ENCODE data around the gene SPATA16. TPM values are rescaled to one million over a fixed set of nuclear protein-coding genes. Genes with fewer than 3 reads are reported as not detected.
"Not testable (repeated sequence)": the region's sequence is repeated elsewhere in the genome, so short reads cannot be mapped to it uniquely, and the experiment has no call there.

SPATA16 gene
- total RNA-seq, 2 experiments from 2014 or later: not detected

GRCh38 chr3:172879381-172879780 is 261.7 kb downstream of the SPATA16 start:
- POLR2A ChIA-PET; H3K9me3 Mint-ChIP-seq (ENCODE audit: insufficient read depth); ATAC-seq; CTCF ChIA-PET; H3K27me3 Mint-ChIP-seq (ENCODE audit: low read depth); H3K27ac Mint-ChIP-seq; H3K36me3 Mint-ChIP-seq (ENCODE audit: low read depth); H3K4me1 Mint-ChIP-seq (ENCODE audit: low read depth); DNase-seq; H3K4me3 Mint-ChIP-seq: not testable (repeated sequence)

- Mint-ChIP-seq H3K36me3 (ENCODE audit: low read depth) (no peaks in the 10 kb centered on the region), H3K4me3 (no peak overlapping the region), H3K9me3 (ENCODE audit: insufficient read depth) (no peaks in the 10 kb centered on the region), H3K4me1 (ENCODE audit: low read depth) (no peaks in the 10 kb centered on the region), H3K27me3 (ENCODE audit: low read depth) (no peaks in the 10 kb centered on the region), H3K27ac (no peak overlapping the region)
- DNase-seq: no peak
- ChIA-PET POLR2A (no interaction called here), CTCF (no interaction called here)
- no peak for ATAC-seq
Measured at GRCh38 chr3:172877011-172877410, 264.0 kb downstream of the SPATA16 start.

- DNase-seq (no peak), ATAC-seq (no peak)
- no peaks in the 10 kb centered on the region for H3K4me1 Mint-ChIP-seq (ENCODE audit: low read depth)
- H3K4me3 Mint-ChIP-seq: no peak overlapping the region
- ChIA-PET POLR2A (no interaction called here), CTCF (no interaction called here)
- no peaks in the 10 kb centered on the region for H3K27me3 Mint-ChIP-seq (ENCODE audit: low read depth)
- H3K9me3 Mint-ChIP-seq (ENCODE audit: insufficient read depth): no peaks in the 10 kb centered on the region
- H3K36me3 Mint-ChIP-seq (ENCODE audit: low read depth): no peaks in the 10 kb centered on the region
- H3K27ac Mint-ChIP-seq: no peak overlapping the region
Measured at GRCh38 chr3:172876297-172876696, 264.7 kb downstream of the SPATA16 start.

- DNase-seq: no peak
- CTCF ChIA-PET: no interaction called here
- H3K4me3 Mint-ChIP-seq: no peak overlapping the region
- no peaks in the 10 kb centered on the region for H3K9me3 Mint-ChIP-seq (ENCODE audit: insufficient read depth)
- no peaks in the 10 kb centered on the region for H3K4me1 Mint-ChIP-seq (ENCODE audit: low read depth)
- H3K36me3 Mint-ChIP-seq (ENCODE audit: low read depth): no peaks in the 10 kb centered on the region
- no peak overlapping the region for H3K27ac Mint-ChIP-seq
- ATAC-seq: no peak
- H3K27me3 Mint-ChIP-seq (ENCODE audit: low read depth): no peaks in the 10 kb centered on the region
- POLR2A ChIA-PET: no interaction called here
Measured at GRCh38 chr3:172875039-172875438, 266.0 kb downstream of the SPATA16 start.

- Mint-ChIP-seq H3K9me3 (ENCODE audit: insufficient read depth) (no peaks in the 10 kb centered on the region), H3K27ac (no peak overlapping the region), H3K27me3 (ENCODE audit: low read depth) (peaks cover 3% of the 10 kb centered on the region), H3K4me3 (no peak overlapping the region), H3K4me1 (ENCODE audit: low read depth) (no peaks in the 10 kb centered on the region), H3K36me3 (ENCODE audit: low read depth) (no peaks in the 10 kb centered on the region)
- ATAC-seq (no peak), DNase-seq (no peak)
- CTCF ChIA-PET: interaction anchor here (1.4 kb wide), 1 partner anchor 120 kb away, joined by 3 read pairs; the partner anchor contains the start of gene ECT2
- POLR2A ChIA-PET: no interaction called here
Measured at GRCh38 chr3:172869784-172870518, 271.1 kb downstream of the SPATA16 start.

- no peak overlapping the region for H3K27ac Mint-ChIP-seq
- DNase-seq: no peak
- H3K4me1 Mint-ChIP-seq (ENCODE audit: low read depth): no peaks in the 10 kb centered on the region
- no peak overlapping the region for H3K4me3 Mint-ChIP-seq
- ATAC-seq: no peak
- ChIA-PET CTCF (no interaction called here), POLR2A (no interaction called here)
- H3K36me3 Mint-ChIP-seq (ENCODE audit: low read depth): no peaks in the 10 kb centered on the region
- no peaks in the 10 kb centered on the region for H3K9me3 Mint-ChIP-seq (ENCODE audit: insufficient read depth)
- peaks cover 3% of the 10 kb centered on the region for H3K27me3 Mint-ChIP-seq (ENCODE audit: low read depth)
Measured at GRCh38 chr3:172869368-172869771, 271.7 kb downstream of the SPATA16 start.

- ATAC-seq: no peak
- no peak overlapping the region for H3K27ac Mint-ChIP-seq
- no peak overlapping the region for H3K4me3 Mint-ChIP-seq
- H3K36me3 Mint-ChIP-seq (ENCODE audit: low read depth): no peaks in the 10 kb centered on the region
- ChIA-PET POLR2A (no interaction called here), CTCF (no interaction called here)
- H3K9me3 Mint-ChIP-seq (ENCODE audit: insufficient read depth): no peaks in the 10 kb centered on the region
- DNase-seq: no peak
- H3K27me3 Mint-ChIP-seq (ENCODE audit: low read depth): peaks cover 3% of the 10 kb centered on the region
- H3K4me1 Mint-ChIP-seq (ENCODE audit: low read depth): no peaks in the 10 kb centered on the region
Measured at GRCh38 chr3:172868582-172869200, 272.3 kb downstream of the SPATA16 start.

- POLR2A ChIA-PET; H3K4me1 Mint-ChIP-seq (ENCODE audit: low read depth); CTCF ChIA-PET; H3K9me3 Mint-ChIP-seq (ENCODE audit: insufficient read depth); H3K27ac Mint-ChIP-seq; H3K36me3 Mint-ChIP-seq (ENCODE audit: low read depth); ATAC-seq; DNase-seq; H3K4me3 Mint-ChIP-seq; H3K27me3 Mint-ChIP-seq (ENCODE audit: low read depth): not testable (repeated sequence)
Measured at GRCh38 chr3:172866726-172867350, 274.2 kb downstream of the SPATA16 start.

GRCh38 chr3:172859041-172859440 is 282.0 kb downstream of the SPATA16 start:
- H3K9me3 Mint-ChIP-seq (ENCODE audit: insufficient read depth): no peaks in the 10 kb centered on the region
- ChIA-PET POLR2A (no interaction called here), CTCF (no interaction called here)
- no peak for ATAC-seq
- no peak overlapping the region for H3K27ac Mint-ChIP-seq
- H3K4me1 Mint-ChIP-seq (ENCODE audit: low read depth): no peaks in the 10 kb centered on the region
- H3K27me3 Mint-ChIP-seq (ENCODE audit: low read depth): no peaks in the 10 kb centered on the region
- H3K4me3 Mint-ChIP-seq: no peak overlapping the region
- no peaks in the 10 kb centered on the region for H3K36me3 Mint-ChIP-seq (ENCODE audit: low read depth)
- DNase-seq: no peak

- ChIA-PET CTCF (no interaction called here), POLR2A (no interaction called here)
- Mint-ChIP-seq H3K36me3 (ENCODE audit: low read depth) (no peaks in the 10 kb centered on the region), H3K9me3 (ENCODE audit: insufficient read depth) (no peaks in the 10 kb centered on the region), H3K27me3 (ENCODE audit: low read depth) (no peaks in the 10 kb centered on the region), H3K27ac (no peak overlapping the region), H3K4me1 (ENCODE audit: low read depth) (no peaks in the 10 kb centered on the region), H3K4me3 (no peak overlapping the region)
- ATAC-seq (no peak), DNase-seq (no peak)
Measured at GRCh38 chr3:172856795-172857742, 284.0 kb downstream of the SPATA16 start.

- Mint-ChIP-seq H3K36me3 (ENCODE audit: low read depth) (no peaks in the 10 kb centered on the region), H3K9me3 (ENCODE audit: insufficient read depth) (no peaks in the 10 kb centered on the region), H3K4me3 (no peak overlapping the region), H3K27ac (no peak overlapping the region), H3K4me1 (ENCODE audit: low read depth) (no peaks in the 10 kb centered on the region), H3K27me3 (ENCODE audit: low read depth) (no peaks in the 10 kb centered on the region)
- ATAC-seq (no peak), DNase-seq (no peak)
- POLR2A ChIA-PET: no interaction called here
- CTCF ChIA-PET: no interaction called here
Measured at GRCh38 chr3:172855037-172855436, 286.0 kb downstream of the SPATA16 start.
